GM21786 (cell line): ENCODE measurements around the gene PGM1.

ENCODE experiments used
- ATAC-seq: cut with Tn5 transposase; IDR thresholded peaks from one replicate; pipeline ENCODE4 v1.9.1; 2021; ENCODE audit not compliant: unreplicated experiment

Gene PGM1

GRCh38 chr1:63600248-63600647 lies 7.0 kb downstream of the PGM1 start:
- no peak for ATAC-seq

GRCh38 chr1:63601061-63601460 lies 7.8 kb downstream of the PGM1 start:
- no peak for ATAC-seq

GRCh38 chr1:63601463-63601862 lies 8.3 kb downstream of the PGM1 start:
- no peak for ATAC-seq

GRCh38 chr1:63601912-63602311 lies 8.7 kb downstream of the PGM1 start:
- no peak for ATAC-seq

GRCh38 chr1:63602629-63603028 lies 9.4 kb downstream of the PGM1 start:
- ATAC-seq, result no peak

GRCh38 chr1:63603810-63604209 lies 10.6 kb downstream of the PGM1 start:
- ATAC-seq, result no peak

- no peak for ATAC-seq
Observed at GRCh38 chr1:63607322-63607721, 14.1 kb downstream of the PGM1 start.

- no peak for ATAC-seq
Observed at GRCh38 chr1:63611231-63611630, 18.0 kb downstream of the PGM1 start.

- no peak for ATAC-seq
Observed at GRCh38 chr1:63612564-63612963, 19.4 kb downstream of the PGM1 start.

GRCh38 chr1:63612971-63613370 lies 19.8 kb downstream of the PGM1 start:
- no peak for ATAC-seq

GRCh38 chr1:63615768-63616420 lies 22.7 kb downstream of the PGM1 start:
- ATAC-seq, result peak; percentile 60

GRCh38 chr1:63617450-63617849 lies 24.2 kb downstream of the PGM1 start:
- no peak for ATAC-seq

- ATAC-seq, result no peak
Observed at GRCh38 chr1:63618011-63618410, 24.8 kb downstream of the PGM1 start.

- no peak for ATAC-seq
Observed at GRCh38 chr1:63619558-63619957, 26.3 kb downstream of the PGM1 start.

- ATAC-seq, result no peak
Observed at GRCh38 chr1:63620671-63621070, 27.5 kb downstream of the PGM1 start.

GRCh38 chr1:63621075-63621474 lies 27.9 kb downstream of the PGM1 start:
- ATAC-seq, result no peak

- ATAC-seq, result no peak
Observed at GRCh38 chr1:63621698-63622097, 28.5 kb downstream of the PGM1 start.

- ATAC-seq, result no peak
Observed at GRCh38 chr1:63622849-63623566, 29.8 kb downstream of the PGM1 start.

- ATAC-seq, result no peak
Observed at GRCh38 chr1:63623952-63624351, 30.7 kb downstream of the PGM1 start.

- no peak for ATAC-seq
Observed at GRCh38 chr1:63624911-63625310, 31.7 kb downstream of the PGM1 start.

GRCh38 chr1:63626222-63626621 lies 33.0 kb downstream of the PGM1 start:
- no peak for ATAC-seq

- no peak for ATAC-seq
Observed at GRCh38 chr1:63628607-63629006, 35.4 kb downstream of the PGM1 start.

GRCh38 chr1:63630238-63630637 lies 37.0 kb downstream of the PGM1 start:
- no peak for ATAC-seq
